ENCODE results near the gene CSNK1E.

CSNK1E gene

DNA sequence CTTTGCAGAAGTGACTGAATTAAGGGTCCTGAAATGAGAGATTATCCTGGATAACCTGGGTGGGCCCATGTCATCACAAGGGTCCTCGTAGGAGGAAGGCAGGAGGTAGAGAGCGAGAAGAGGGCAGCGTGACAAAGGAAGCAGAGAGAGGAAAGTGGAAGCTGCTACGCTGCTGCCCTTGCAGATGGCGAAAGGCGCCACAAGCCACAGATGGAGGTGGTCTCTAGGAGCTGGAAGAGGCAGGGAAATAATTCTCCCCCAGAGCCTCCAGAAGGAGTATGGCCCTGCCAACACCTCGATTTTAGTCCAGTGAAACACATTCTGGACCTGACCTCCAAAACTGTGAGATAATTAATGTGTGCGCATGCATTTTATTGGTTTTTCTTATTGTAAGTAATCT is 57.9 kb downstream of the CSNK1E start:
- H3K27ac ChIP-seq: peak overlapping the region; percentile 75; the same call in 1 of the 2 replicates
- peaks cover 42% of the 10 kb centered on the region for H3K4me1 ChIP-seq (ENCODE audit: low read depth, poor library complexity, severe bottlenecking)
- no peaks in the 10 kb centered on the region for H4K20me1 ChIP-seq (ENCODE audit: insufficient read depth)
- H3K27me3 ChIP-seq (ENCODE audit: insufficient read depth, low read depth): no peaks in the 10 kb centered on the region
- no peak overlapping the region; the same call in 1 of the 2 replicates for H3K9ac ChIP-seq
- peaks cover 26% of the 10 kb centered on the region; the same call in 1 of the 2 replicates for H3K79me2 ChIP-seq (ENCODE audit: insufficient read depth, low read depth)
- H2AFZ ChIP-seq (ENCODE audit: low read depth): no peak overlapping the region
- H3K4me3 ChIP-seq (IDR thresholded peaks at IDR 0.05; ENCODE audit: insufficient read depth, low read depth, low read length): no peak overlapping the region
- TF ChIP-seq, protein P1, sequence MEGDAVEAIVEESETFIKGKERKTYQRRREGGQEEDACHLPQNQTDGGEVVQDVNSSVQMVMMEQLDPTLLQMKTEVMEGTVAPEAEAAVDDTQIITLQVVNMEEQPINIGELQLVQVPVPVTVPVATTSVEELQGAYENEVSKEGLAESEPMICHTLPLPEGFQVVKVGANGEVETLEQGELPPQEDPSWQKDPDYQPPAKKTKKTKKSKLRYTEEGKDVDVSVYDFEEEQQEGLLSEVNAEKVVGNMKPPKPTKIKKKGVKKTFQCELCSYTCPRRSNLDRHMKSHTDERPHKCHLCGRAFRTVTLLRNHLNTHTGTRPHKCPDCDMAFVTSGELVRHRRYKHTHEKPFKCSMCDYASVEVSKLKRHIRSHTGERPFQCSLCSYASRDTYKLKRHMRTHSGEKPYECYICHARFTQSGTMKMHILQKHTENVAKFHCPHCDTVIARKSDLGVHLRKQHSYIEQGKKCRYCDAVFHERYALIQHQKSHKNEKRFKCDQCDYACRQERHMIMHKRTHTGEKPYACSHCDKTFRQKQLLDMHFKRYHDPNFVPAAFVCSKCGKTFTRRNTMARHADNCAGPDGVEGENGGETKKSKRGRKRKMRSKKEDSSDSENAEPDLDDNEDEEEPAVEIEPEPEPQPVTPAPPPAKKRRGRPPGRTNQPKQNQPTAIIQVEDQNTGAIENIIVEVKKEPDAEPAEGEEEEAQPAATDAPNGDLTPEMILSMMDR (conservative IDR thresholded peaks at IDR 0.05; ENCODE audit: low read depth, low read length): no peak
- H3K36me3 ChIP-seq (ENCODE audit: insufficient read depth): no peaks in the 10 kb centered on the region
- peak overlapping the region; percentile 52; the same call in 1 of the 2 replicates for H3K4me2 ChIP-seq

DNA sequence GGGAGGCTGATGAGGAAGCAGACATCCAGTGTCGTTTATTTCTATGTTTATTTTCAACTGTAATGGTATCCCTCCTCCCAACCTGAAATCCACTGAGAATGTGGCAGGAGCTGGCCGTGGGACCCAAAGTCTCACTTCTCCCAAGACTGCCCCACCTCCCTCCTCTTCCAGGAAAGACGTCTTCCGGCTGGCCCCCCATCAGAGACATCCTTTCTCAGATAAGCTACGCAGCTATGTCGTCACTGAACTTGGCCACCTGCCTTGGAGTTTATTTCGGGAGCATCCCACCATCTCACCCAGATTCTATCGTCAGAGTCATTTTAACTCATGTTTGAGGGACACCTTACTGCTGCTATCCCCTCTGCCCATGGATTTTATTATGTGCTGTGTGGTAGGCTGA is 58.3 kb downstream of the CSNK1E start:
- Histone ChIP-seq H3K36me3 (ENCODE audit: insufficient read depth) (no peaks in the 10 kb centered on the region), H3K4me3 (IDR thresholded peaks at IDR 0.05; ENCODE audit: insufficient read depth, low read depth, low read length) (no peak overlapping the region), H3K79me2 (ENCODE audit: insufficient read depth, low read depth) (peaks cover 26% of the 10 kb centered on the region; the same call in 1 of the 2 replicates), H3K27me3 (ENCODE audit: insufficient read depth, low read depth) (no peaks in the 10 kb centered on the region), H3K27ac (no peak overlapping the region), H3K4me1 (ENCODE audit: low read depth, poor library complexity, severe bottlenecking) (peaks cover 42% of the 10 kb centered on the region), H2AFZ (ENCODE audit: low read depth) (no peak overlapping the region), H3K9ac (no peak overlapping the region), H4K20me1 (ENCODE audit: insufficient read depth) (no peaks in the 10 kb centered on the region), H3K4me2 (no peak overlapping the region)
- TF ChIP-seq, protein P1 (conservative IDR thresholded peaks at IDR 0.05; ENCODE audit: low read depth, low read length): no peak

GRCh38 chr22:38257650-38258250 is 59.5 kb downstream of the CSNK1E start:
- Histone ChIP-seq H3K79me2 (ENCODE audit: insufficient read depth, low read depth) (peaks cover 22% of the 10 kb centered on the region; the same call in 1 of the 2 replicates), H3K4me1 (ENCODE audit: low read depth, poor library complexity, severe bottlenecking) (peaks cover 42% of the 10 kb centered on the region), H3K36me3 (ENCODE audit: insufficient read depth) (no peaks in the 10 kb centered on the region), H2AFZ (ENCODE audit: low read depth) (no peak overlapping the region), H3K9ac (no peak overlapping the region), H4K20me1 (ENCODE audit: insufficient read depth) (no peaks in the 10 kb centered on the region), H3K27me3 (ENCODE audit: insufficient read depth, low read depth) (no peaks in the 10 kb centered on the region), H3K4me3 (IDR thresholded peaks at IDR 0.05; ENCODE audit: insufficient read depth, low read depth, low read length) (no peak overlapping the region), H3K27ac (no peak overlapping the region), H3K4me2 (no peak overlapping the region; the same call in 1 of the 2 replicates)
- TF ChIP-seq, protein P1 (conservative IDR thresholded peaks at IDR 0.05; ENCODE audit: low read depth, low read length): no peak

DNA sequence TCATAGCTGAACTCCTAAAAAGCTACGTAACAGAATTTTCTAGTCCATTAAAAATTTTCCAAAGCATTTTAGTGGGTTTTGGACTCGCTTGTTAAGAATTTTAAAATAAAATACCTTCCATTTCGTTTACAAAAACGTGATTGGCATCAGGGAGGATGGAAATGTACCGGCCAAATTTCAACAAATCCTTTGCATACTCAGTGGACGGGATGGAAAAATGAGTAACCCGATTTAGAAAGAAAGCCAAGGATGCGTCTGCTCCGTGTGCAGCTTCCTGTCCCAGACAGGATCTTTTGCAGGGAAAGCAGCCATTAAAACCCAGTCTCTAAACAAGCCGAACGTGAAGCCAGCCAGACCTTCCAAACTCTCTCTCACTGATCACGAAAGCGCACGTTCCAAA is 60.1 kb downstream of the CSNK1E start:
- TF ChIP-seq, protein P1 (conservative IDR thresholded peaks at IDR 0.05; ENCODE audit: low read depth, low read length): no peak
- Histone ChIP-seq H4K20me1 (ENCODE audit: insufficient read depth) (no peaks in the 10 kb centered on the region), H3K4me1 (ENCODE audit: low read depth, poor library complexity, severe bottlenecking) (peaks cover 36% of the 10 kb centered on the region), H3K79me2 (ENCODE audit: insufficient read depth, low read depth) (peaks cover 22% of the 10 kb centered on the region; the same call in 1 of the 2 replicates), H2AFZ (ENCODE audit: low read depth) (no peak overlapping the region), H3K4me2 (no peak overlapping the region; the same call in 1 of the 2 replicates), H3K27me3 (ENCODE audit: insufficient read depth, low read depth) (no peaks in the 10 kb centered on the region), H3K9ac (no peak overlapping the region), H3K27ac (no peak overlapping the region), H3K4me3 (IDR thresholded peaks at IDR 0.05; ENCODE audit: insufficient read depth, low read depth, low read length) (no peak overlapping the region), H3K36me3 (ENCODE audit: insufficient read depth) (no peaks in the 10 kb centered on the region)
